ENCODE measurements around the gene DEPP1. TPM values are rescaled to one million over a fixed set of nuclear protein-coding genes. Genes with fewer than 3 reads are reported as not detected.
"Not testable (repeated sequence)": the region's sequence is repeated elsewhere in the genome, so short reads cannot be mapped to it uniquely, and the experiment has no call there.

The DEPP1 gene
- 10 to 100 TPM; 16.0 to 66.4 (median 30.4) TPM for polyA plus RNA-seq (ENCODE audit: insufficient read depth in 1 of 5, insufficient read length in 5 of 5, low replicate concordance in 1 of 5)
- long read RNA-seq, donor 1, transcript DEPP1-201 (2 exons, 2,120 nt): major isoform, 40 of 40 reads
- long read RNA-seq, donor 1, partial matches to known transcripts: 0 of 40 reads
- long read RNA-seq, donor 1, other reads (novel, unspliced or antisense): 0 of 40 reads
- long read RNA-seq, donor 2, transcript DEPP1-201 (2 exons, 2,120 nt): major isoform, 7 of 7 reads
- long read RNA-seq, donor 2, partial matches to known transcripts: 0 of 7 reads
- long read RNA-seq, donor 2, other reads (novel, unspliced or antisense): 0 of 7 reads
- long read RNA-seq, donor 3, transcript DEPP1-201 (2 exons, 2,120 nt): major isoform, 10 of 10 reads
- long read RNA-seq, donor 3, partial matches to known transcripts: 0 of 10 reads
- long read RNA-seq, donor 3, other reads (novel, unspliced or antisense): 0 of 10 reads
- long read RNA-seq, donor 4, transcript DEPP1-201 (2 exons, 2,120 nt): major isoform, 54 of 54 reads
- long read RNA-seq, donor 4, partial matches to known transcripts: 0 of 54 reads
- long read RNA-seq, donor 4, other reads (novel, unspliced or antisense): 0 of 54 reads
- long read RNA-seq, donor 5, transcript DEPP1-201 (2 exons, 2,120 nt): major isoform, 19 of 19 reads
- long read RNA-seq, donor 5, partial matches to known transcripts: 0 of 19 reads
- long read RNA-seq, donor 5, other reads (novel, unspliced or antisense): 0 of 19 reads
- long read RNA-seq, donor 6, transcript DEPP1-201 (2 exons, 2,120 nt): major isoform, 29 of 29 reads
- long read RNA-seq, donor 6, partial matches to known transcripts: 0 of 29 reads
- long read RNA-seq, donor 6, other reads (novel, unspliced or antisense): 0 of 29 reads
- long read RNA-seq, donor 7, transcript DEPP1-201 (2 exons, 2,120 nt): major isoform, 13 of 13 reads
- long read RNA-seq, donor 7, partial matches to known transcripts: 0 of 13 reads
- long read RNA-seq, donor 7, other reads (novel, unspliced or antisense): 0 of 13 reads
- long read RNA-seq, donor 8, partial matches to known transcripts: 15 of 19 reads
- long read RNA-seq, donor 8, other reads (novel, unspliced or antisense): 0 of 19 reads

- DNase-seq: peak; percentile 83 to 85
Measured at GRCh38 chr10:44978570-44979280, at the start of gene DEPP1. Gene DEPP1, minus strand, starts transcription at chr10:44978809. Its CDS starts 779 bp downstream, at chr10:44978030.

- no peak for DNase-seq
Measured at GRCh38 chr10:45023426-45023825, 44.8 kb upstream of the DEPP1 start.

GRCh38 chr10:45015590-45015989 is 37.0 kb upstream of the DEPP1 start:
- DNase-seq: no peak

GRCh38 chr10:45014557-45014956 is 35.9 kb upstream of the DEPP1 start:
- not testable (repeated sequence) for DNase-seq

GRCh38 chr10:45008524-45009161 is 30.0 kb upstream of the DEPP1 start:
- DNase-seq: peak; percentile 77 to 83

GRCh38 chr10:45006276-45007030 is 27.8 kb upstream of the DEPP1 start:
- DNase-seq: no peak

GRCh38 chr10:45005284-45005683 is 26.7 kb upstream of the DEPP1 start:
- no peak for DNase-seq

GRCh38 chr10:45004661-45005060 is 26.1 kb upstream of the DEPP1 start:
- DNase-seq: no peak

GRCh38 chr10:45003432-45004000 is 24.9 kb upstream of the DEPP1 start:
- DNase-seq: no peak

- DNase-seq: peak; percentile 62 to 66
Measured at GRCh38 chr10:45001381-45002148, 23.0 kb upstream of the DEPP1 start.

GRCh38 chr10:45000752-45001380 is 22.3 kb upstream of the DEPP1 start, which contains the start of gene ZNF22:
Gene ZNF22, plus strand, starts transcription at chr10:45000923. Its CDS starts 2,446 bp downstream, at chr10:45003369.
- DNase-seq: peak; percentile 85 to 88

- peak in 1 of 2 donors; percentile 46 for DNase-seq
Measured at GRCh38 chr10:45000138-45000751, 21.6 kb upstream of the DEPP1 start.

- DNase-seq: no peak
Measured at GRCh38 chr10:44998146-44998631, 19.6 kb upstream of the DEPP1 start.

GRCh38 chr10:44997105-44997748 is 18.6 kb upstream of the DEPP1 start:
- no peak for DNase-seq

- DNase-seq: no peak
Measured at GRCh38 chr10:44995914-44996669, 17.5 kb upstream of the DEPP1 start.

GRCh38 chr10:44995581-44995913 is 16.9 kb upstream of the DEPP1 start:
- DNase-seq: no peak

Data from right lung (tissue), 10 donors.